GM18519 (cell line): Measurements from ENCODE around the gene ARAF.

Experiments
- ATAC-seq: cut with Tn5 transposase; IDR thresholded peaks from one replicate; pipeline ENCODE4 v1.9.1; 2021; ENCODE audit warnings: mild to moderate bottlenecking, moderate library complexity; ENCODE audit not compliant: unreplicated experiment, low FRiP score

Gene ARAF

GRCh38 chrX:47563801-47564315 is 2.9 kb downstream of the ARAF start:
- ATAC-seq, result no peak

- ATAC-seq, result no peak
Measured at GRCh38 chrX:47564438-47565085, 3.6 kb downstream of the ARAF start.

GRCh38 chrX:47566841-47567240 is 5.8 kb downstream of the ARAF start:
- ATAC-seq, result no peak

- ATAC-seq, result no peak
Measured at GRCh38 chrX:47568656-47569295, 7.8 kb downstream of the ARAF start.

GRCh38 chrX:47570794-47571193 is 9.8 kb downstream of the ARAF start:
- no peak for ATAC-seq

GRCh38 chrX:47571215-47571614 is 10.2 kb downstream of the ARAF start:
- no peak for ATAC-seq

GRCh38 chrX:47571896-47572295 is 10.9 kb downstream of the ARAF start:
- no peak for ATAC-seq

- no peak for ATAC-seq
Measured at GRCh38 chrX:47572773-47573340, 11.9 kb downstream of the ARAF start.

- no peak for ATAC-seq
Measured at GRCh38 chrX:47573341-47574075, 12.5 kb downstream of the ARAF start.

- no peak for ATAC-seq
Measured at GRCh38 chrX:47574076-47574546, 13.1 kb downstream of the ARAF start.

- ATAC-seq, result no peak
Measured at GRCh38 chrX:47574547-47575301, 13.7 kb downstream of the ARAF start.

GRCh38 chrX:47576021-47576898 is 15.3 kb downstream of the ARAF start:
- no peak for ATAC-seq

- no peak for ATAC-seq
Measured at GRCh38 chrX:47577424-47577823, 16.4 kb downstream of the ARAF start.

GRCh38 chrX:47577901-47578300 is 16.9 kb downstream of the ARAF start:
- ATAC-seq, result no peak

GRCh38 chrX:47578692-47579091 is 17.7 kb downstream of the ARAF start:
- no peak for ATAC-seq

- ATAC-seq, result no peak
Measured at GRCh38 chrX:47579537-47579936, 18.5 kb downstream of the ARAF start.

- no peak for ATAC-seq
Measured at GRCh38 chrX:47581731-47582647, 21.0 kb downstream of the ARAF start, which contains the start of gene TIMP1. TIMP1 (plus strand) TSS chrX:47582436; CDS start chrX:47583416, 980 bp downstream.

- ATAC-seq, result no peak
Measured at GRCh38 chrX:47583240-47583861, 22.3 kb downstream of the ARAF start.
